ENCODE results near the gene RNF213.

RNF213 gene

GRCh38 chr17:80431246-80432195, 170.9 kb downstream of the RNF213 start:
- no peak for DNase-seq (ENCODE audit: low read depth, low spot score)

GRCh38 chr17:80432350-80432955, 171.8 kb downstream of the RNF213 start:
- no peak for DNase-seq (ENCODE audit: low read depth, low spot score)

GRCh38 chr17:80432961-80433550, 172.4 kb downstream of the RNF213 start:
- no peak for DNase-seq (ENCODE audit: low read depth, low spot score)

- no peak for DNase-seq (ENCODE audit: low read depth, low spot score)
Observed at GRCh38 chr17:80433916-80434666, 173.4 kb downstream of the RNF213 start.

- DNase-seq (ENCODE audit: low read depth, low spot score): no peak
Observed at GRCh38 chr17:80437532-80437931, 176.9 kb downstream of the RNF213 start.

- no peak for DNase-seq (ENCODE audit: low read depth, low spot score)
Observed at GRCh38 chr17:80438806-80439205, 178.2 kb downstream of the RNF213 start.

GRCh38 chr17:80439499-80439898, 178.8 kb downstream of the RNF213 start:
- no peak for DNase-seq (ENCODE audit: low read depth, low spot score)

GRCh38 chr17:80441133-80441578, 180.5 kb downstream of the RNF213 start:
- DNase-seq (ENCODE audit: low read depth, low spot score): no peak

GRCh38 chr17:80441598-80442322, 181.1 kb downstream of the RNF213 start:
- DNase-seq (ENCODE audit: low read depth, low spot score): no peak

- no peak for DNase-seq (ENCODE audit: low read depth, low spot score)
Observed at GRCh38 chr17:80442323-80442659, 181.6 kb downstream of the RNF213 start.

GRCh38 chr17:80442764-80443163, 182.1 kb downstream of the RNF213 start:
- DNase-seq (ENCODE audit: low read depth, low spot score): no peak

GRCh38 chr17:80443498-80443897, 182.8 kb downstream of the RNF213 start:
- no peak for DNase-seq (ENCODE audit: low read depth, low spot score)

- no peak for DNase-seq (ENCODE audit: low read depth, low spot score)
Observed at GRCh38 chr17:80443916-80444643, 183.4 kb downstream of the RNF213 start.

GRCh38 chr17:80444644-80444979, 184.0 kb downstream of the RNF213 start:
- no peak for DNase-seq (ENCODE audit: low read depth, low spot score)

- no peak for DNase-seq (ENCODE audit: low read depth, low spot score)
Observed at GRCh38 chr17:80445007-80445725, 184.5 kb downstream of the RNF213 start.

- DNase-seq (ENCODE audit: low read depth, low spot score): no peak
Observed at GRCh38 chr17:80445726-80446110, 185.1 kb downstream of the RNF213 start.

GRCh38 chr17:80446645-80447405, 186.2 kb downstream of the RNF213 start:
- DNase-seq (ENCODE audit: low read depth, low spot score): no peak

- no peak for DNase-seq (ENCODE audit: low read depth, low spot score)
Observed at GRCh38 chr17:80447790-80448189, 187.1 kb downstream of the RNF213 start.

Measured in iPS DF 19.7 (cell line).